C4-2B (cell line): Measurements from ENCODE around the gene ASH1L.

Experiments
- ZFX ChIP-seq: fragments of 450-650 bp; IDR thresholded peaks from 2 replicates; pipeline ENCODE4 v1.6.1; 2017
- TF ChIP-seq, protein P1 (sequence below): fragments of 450-650 bp; conservative IDR thresholded peaks from 2 replicates; pipeline ENCODE4 v1.5.1; 2017; ENCODE audit warnings: mild to moderate bottlenecking

DNA sequence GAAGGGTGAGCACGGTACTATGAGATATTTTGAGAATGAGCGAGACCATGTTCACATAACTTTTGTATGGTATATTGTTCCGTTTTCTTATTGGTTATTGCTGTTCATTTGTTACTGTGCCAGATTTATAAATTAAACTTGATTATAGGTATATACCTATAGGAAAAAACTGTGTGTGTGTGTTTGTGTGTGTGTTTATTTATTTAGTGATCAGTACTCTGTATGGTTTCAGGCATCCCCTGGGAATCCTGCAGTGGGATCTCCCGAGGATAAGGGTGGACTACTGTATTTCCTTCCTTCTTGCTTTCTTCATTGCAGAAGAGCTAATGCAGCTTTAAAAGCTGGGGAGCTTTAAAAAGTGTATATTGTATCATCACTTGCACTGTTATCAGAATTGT is 8.0 kb upstream of the ASH1L start:
- TF ChIP-seq, protein P1, sequence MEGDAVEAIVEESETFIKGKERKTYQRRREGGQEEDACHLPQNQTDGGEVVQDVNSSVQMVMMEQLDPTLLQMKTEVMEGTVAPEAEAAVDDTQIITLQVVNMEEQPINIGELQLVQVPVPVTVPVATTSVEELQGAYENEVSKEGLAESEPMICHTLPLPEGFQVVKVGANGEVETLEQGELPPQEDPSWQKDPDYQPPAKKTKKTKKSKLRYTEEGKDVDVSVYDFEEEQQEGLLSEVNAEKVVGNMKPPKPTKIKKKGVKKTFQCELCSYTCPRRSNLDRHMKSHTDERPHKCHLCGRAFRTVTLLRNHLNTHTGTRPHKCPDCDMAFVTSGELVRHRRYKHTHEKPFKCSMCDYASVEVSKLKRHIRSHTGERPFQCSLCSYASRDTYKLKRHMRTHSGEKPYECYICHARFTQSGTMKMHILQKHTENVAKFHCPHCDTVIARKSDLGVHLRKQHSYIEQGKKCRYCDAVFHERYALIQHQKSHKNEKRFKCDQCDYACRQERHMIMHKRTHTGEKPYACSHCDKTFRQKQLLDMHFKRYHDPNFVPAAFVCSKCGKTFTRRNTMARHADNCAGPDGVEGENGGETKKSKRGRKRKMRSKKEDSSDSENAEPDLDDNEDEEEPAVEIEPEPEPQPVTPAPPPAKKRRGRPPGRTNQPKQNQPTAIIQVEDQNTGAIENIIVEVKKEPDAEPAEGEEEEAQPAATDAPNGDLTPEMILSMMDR, result no peak
- TF ChIP-seq ZFX, result no peak
